Body of pancreas (tissue), 4 donors: Measurements from ENCODE around the gene PRDX2.

ENCODE experiments used
- CTCF ChIP-seq, 7 experiments: fragments of 450-650 bp in 4 of 7; fragments of 200-600 bp in 3 of 7; sonication (generic) in 3 of 7; IDR thresholded peaks; one replicate each; pipeline ENCODE4 v1.5.1; 2016 to 2019; ENCODE audit warnings: antibody characterized with exemption in 7 of 7
- POLR2A ChIP-seq, 3 donors: fragments of 450-650 bp; IDR thresholded peaks; one replicate each; pipeline ENCODE4 v1.6.1; 2016; ENCODE audit warnings: antibody characterized with exemption in 3 of 3, mild to moderate bottlenecking in 2 of 3

GRCh38 chr19:12797141-12797587, 4.4 kb downstream of the PRDX2 start:
- no peak for TF ChIP-seq CTCF (IDR thresholded peaks at IDR 0.05)
- no peak for TF ChIP-seq POLR2A (IDR thresholded peaks at IDR 0.05)
